ENCODE data around the gene ETS2.

Gene ETS2

GRCh38 chr21:38832664-38833063 lies 26.9 kb downstream of the ETS2 start:
- no peak for DNase-seq (ENCODE audit: low read depth)
- TF ChIP-seq CTCF (conservative IDR thresholded peaks at IDR 0.05; ENCODE audit: control insufficient read depth, insufficient read depth, low read depth, low read length): no peak
- H3K4me3 ChIP-seq (ENCODE audit: control insufficient read depth, low read depth, low read length): no peak overlapping the region

GRCh38 chr21:38833117-38833516 lies 27.4 kb downstream of the ETS2 start:
- TF ChIP-seq CTCF (conservative IDR thresholded peaks at IDR 0.05; ENCODE audit: control insufficient read depth, insufficient read depth, low read depth, low read length): peak; percentile 4
- no peak overlapping the region for H3K4me3 ChIP-seq (ENCODE audit: control insufficient read depth, low read depth, low read length)
- no peak for DNase-seq (ENCODE audit: low read depth)

- no peak for DNase-seq (ENCODE audit: low read depth)
- TF ChIP-seq CTCF (conservative IDR thresholded peaks at IDR 0.05; ENCODE audit: control insufficient read depth, insufficient read depth, low read depth, low read length): no peak
- no peak overlapping the region for H3K4me3 ChIP-seq (ENCODE audit: control insufficient read depth, low read depth, low read length)
These were observed 29.0 kb downstream of the ETS2 start for GRCh38 chr21:38834725-38835124.

- DNase-seq (ENCODE audit: low read depth): no peak
These were observed 32.2 kb downstream of the ETS2 start for GRCh38 chr21:38837806-38838461.

GRCh38 chr21:38838598-38839327 lies 33.0 kb downstream of the ETS2 start:
- DNase-seq (ENCODE audit: low read depth): no peak
- no peak overlapping the region for H3K4me3 ChIP-seq (ENCODE audit: control insufficient read depth, low read depth, low read length)
- no peak for TF ChIP-seq CTCF (conservative IDR thresholded peaks at IDR 0.05; ENCODE audit: control insufficient read depth, insufficient read depth, low read depth, low read length)

More at GRCh38 chr21:38837806-38838461, 32.2 kb downstream of the ETS2 start:
- H3K4me3 ChIP-seq (ENCODE audit: control insufficient read depth, low read depth, low read length): no peak overlapping the region
- no peak for TF ChIP-seq CTCF (conservative IDR thresholded peaks at IDR 0.05; ENCODE audit: control insufficient read depth, insufficient read depth, low read depth, low read length)

- DNase-seq (ENCODE audit: low read depth): peak; percentile 97
- TF ChIP-seq CTCF (conservative IDR thresholded peaks at IDR 0.05; ENCODE audit: control insufficient read depth, insufficient read depth, low read depth, low read length): no peak
- no peak overlapping the region for H3K4me3 ChIP-seq (ENCODE audit: control insufficient read depth, low read depth, low read length)
These were observed 33.9 kb downstream of the ETS2 start for GRCh38 chr21:38839328-38840286.

Measured in fibroblast of mammary gland (primary cell).